HL-60/S4 treated with phorbol 12-myristate 13-acetate at 8.2 ng/mL for 4 days and 3 days (cell line): ENCODE results near the gene ARL4C.

Source experiments
- in situ Hi-C: fragments of 300-500 bp; cut with MboI; formaldehyde crosslinking; loops from 2 replicates; pipeline ENCODE4 v1.15.0; 2022; ENCODE audit warnings: low sequenced_read_pairs

Gene ARL4C

GRCh38 chr2:234500394-234501006, 3.6 kb upstream of the ARL4C start:
- in situ Hi-C loops = no loop called here

- in situ Hi-C loops = loop anchor here (10.0 kb wide), 1 partner anchor 363 kb away; no protein-coding TSS in a partner anchor
Measured at GRCh38 chr2:234497594-234498235, 834 bp upstream of the ARL4C start.

GRCh38 chr2:234496055-234496834, 636 bp downstream of the ARL4C start:
- in situ Hi-C loops = loop anchor here (10.0 kb wide), 1 partner anchor 361 kb away; no protein-coding TSS in a partner anchor

- in situ Hi-C loops = loop anchor here (10.0 kb wide), 1 partner anchor 361 kb away; no protein-coding TSS in a partner anchor
Measured at GRCh38 chr2:234495251-234496054, 1.4 kb downstream of the ARL4C start.

- in situ Hi-C loops = loop anchor here (5.0 to 10.0 kb wide), 2 partner anchors 202 to 360 kb away; no protein-coding TSS in a partner anchor
Measured at GRCh38 chr2:234494361-234495250, 2.3 kb downstream of the ARL4C start.

GRCh38 chr2:234493796-234494195, 3.1 kb downstream of the ARL4C start:
- in situ Hi-C loops = loop anchor here (5.0 to 10.0 kb wide), 2 partner anchors 201 to 359 kb away; no protein-coding TSS in a partner anchor

GRCh38 chr2:234492717-234493485, 4.0 kb downstream of the ARL4C start:
- in situ Hi-C loops = loop anchor here (5.0 to 10.0 kb wide), 2 partner anchors 201 to 358 kb away; no protein-coding TSS in a partner anchor

GRCh38 chr2:234491897-234492296, 5.0 kb downstream of the ARL4C start:
- in situ Hi-C loops = loop anchor here (5.0 to 10.0 kb wide), 2 partner anchors 200 to 357 kb away; no protein-coding TSS in a partner anchor

GRCh38 chr2:234491281-234491680, 5.6 kb downstream of the ARL4C start:
- in situ Hi-C loops = loop anchor here (5.0 to 10.0 kb wide), 2 partner anchors 199 to 356 kb away; no protein-coding TSS in a partner anchor

- in situ Hi-C loops = loop anchor here (5.0 to 10.0 kb wide), 2 partner anchors 198 to 356 kb away; no protein-coding TSS in a partner anchor
Measured at GRCh38 chr2:234490271-234491091, 6.4 kb downstream of the ARL4C start.

- in situ Hi-C loops = no loop called here
Measured at GRCh38 chr2:234488913-234489451, 7.9 kb downstream of the ARL4C start.

- in situ Hi-C loops = no loop called here
Measured at GRCh38 chr2:234488486-234488885, 8.4 kb downstream of the ARL4C start.

- in situ Hi-C loops = no loop called here
Measured at GRCh38 chr2:234487356-234487755, 9.5 kb downstream of the ARL4C start.

GRCh38 chr2:234483568-234484251, 13.2 kb downstream of the ARL4C start:
- in situ Hi-C loops = no loop called here

GRCh38 chr2:234481301-234481700, 15.6 kb downstream of the ARL4C start:
- in situ Hi-C loops = no loop called here

- in situ Hi-C loops = no loop called here
Measured at GRCh38 chr2:234480337-234480736, 16.5 kb downstream of the ARL4C start.

GRCh38 chr2:234479465-234479864, 17.4 kb downstream of the ARL4C start:
- in situ Hi-C loops = no loop called here
